Spleen (tissue), 3 donors: ENCODE results near the gene IQCE.

Experiments used
- POLR2A ChIP-seq, 3 donors: fragments of 450-650 bp; IDR thresholded peaks; one replicate each; pipeline ENCODE4 v1.5.1; 2017; ENCODE audit warnings: antibody characterized with exemption in 3 of 3, mild to moderate bottlenecking in 1 of 3
- POLR2AphosphoS5 ChIP-seq, 3 donors: sonication (generic); formaldehyde crosslinking; IDR thresholded peaks; one replicate each; pipeline ENCODE4 v1.5.1; 2017; ENCODE audit warnings: antibody characterized with exemption in 3 of 3

GRCh38 chr7:2628891-2629290 lies 70.1 kb downstream of the IQCE start:
- no peak for TF ChIP-seq POLR2AphosphoS5 (IDR thresholded peaks at IDR 0.05)
- no peak for TF ChIP-seq POLR2A (IDR thresholded peaks at IDR 0.05)
